KMS-11 (cell line): ENCODE results near the gene NT5E.

Experiments
- H2AFZ ChIP-seq: fragments of 200-600 bp; sonication (generic); 2 replicates; pipeline ENCODE4 v1.6.1; 2016; ENCODE audit warnings: antibody characterized with exemption, mixed run types, low read depth
- H3K27ac ChIP-seq: fragments of 200-600 bp; sonication (generic); 2 replicates; pipeline ENCODE4 v1.6.1; 2016; ENCODE audit warnings: mild to moderate bottlenecking, mixed run types
- H3K27me3 ChIP-seq: fragments of 200-600 bp; sonication (generic); 2 replicates; pipeline ENCODE4 v1.6.1; 2017; ENCODE audit warnings: mild to moderate bottlenecking, low read depth, mixed run types, moderate library complexity; ENCODE audit not compliant: insufficient read depth
- H3K36me3 ChIP-seq: fragments of 200-600 bp; sonication (generic); 2 replicates; pipeline ENCODE4 v1.6.1; 2017; ENCODE audit warnings: mild to moderate bottlenecking, mixed run types; ENCODE audit not compliant: insufficient read depth
- H3K4me1 ChIP-seq: fragments of 200-600 bp; sonication (generic); 2 replicates; pipeline ENCODE4 v1.6.1; 2016; ENCODE audit warnings: mild to moderate bottlenecking, low read depth, mixed run types; ENCODE audit not compliant: poor library complexity, severe bottlenecking
- H3K4me2 ChIP-seq: fragments of 200-600 bp; sonication (generic); 2 replicates; pipeline ENCODE4 v1.7.0; 2016; ENCODE audit warnings: mild to moderate bottlenecking, mixed run types
- H3K4me3 ChIP-seq: fragments of 200-600 bp; sonication (generic); IDR thresholded peaks from 2 replicates; pipeline ENCODE4 v1.6.1; 2017; ENCODE audit warnings: low read depth, low read length, mixed read lengths; ENCODE audit not compliant: insufficient read depth
- H3K79me2 ChIP-seq: fragments of 200-600 bp; sonication (generic); 2 replicates; pipeline ENCODE4 v1.6.1; 2016; ENCODE audit warnings: low read depth, mixed run types; ENCODE audit not compliant: insufficient read depth
- H3K9ac ChIP-seq: fragments of 200-600 bp; sonication (generic); 2 replicates; pipeline ENCODE4 v1.6.1; 2016; ENCODE audit warnings: mild to moderate bottlenecking, mixed run types
- H4K20me1 ChIP-seq: fragments of 200-600 bp; sonication (generic); 2 replicates; pipeline ENCODE4 v1.6.1; 2016; ENCODE audit warnings: mild to moderate bottlenecking, mixed run types; ENCODE audit not compliant: insufficient read depth
- CTCF ChIP-seq: fragments of 200-600 bp; sonication (generic); conservative IDR thresholded peaks from 2 replicates; pipeline ENCODE4 v1.6.1; 2017; ENCODE audit warnings: low read depth, mild to moderate bottlenecking, antibody characterized with exemption, low read length, moderate library complexity, mixed read lengths

NT5E gene

GRCh38 chr6:85429346-85429745 is 20.5 kb upstream of the NT5E start:
- H3K4me1 ChIP-seq: no peaks in the 10 kb centered on the region
- TF ChIP-seq CTCF: no peak
- H3K79me2 ChIP-seq: no peaks in the 10 kb centered on the region
- H3K36me3 ChIP-seq: no peaks in the 10 kb centered on the region
- H3K4me2 ChIP-seq: no peak overlapping the region
- H3K27me3 ChIP-seq: no peaks in the 10 kb centered on the region
- H3K9ac ChIP-seq: no peak overlapping the region
- no peak overlapping the region for H3K4me3 ChIP-seq
- no peaks in the 10 kb centered on the region for H4K20me1 ChIP-seq
- no peak overlapping the region for H3K27ac ChIP-seq
- no peak overlapping the region for H2AFZ ChIP-seq

- no peaks in the 10 kb centered on the region for H3K27me3 ChIP-seq
- H3K9ac ChIP-seq: no peak overlapping the region
- H3K36me3 ChIP-seq: no peaks in the 10 kb centered on the region
- H2AFZ ChIP-seq: no peak overlapping the region
- H3K79me2 ChIP-seq: no peaks in the 10 kb centered on the region
- H3K27ac ChIP-seq: no peak overlapping the region
- no peak for TF ChIP-seq CTCF
- no peaks in the 10 kb centered on the region for H4K20me1 ChIP-seq
- no peak overlapping the region for H3K4me3 ChIP-seq
- no peak overlapping the region for H3K4me2 ChIP-seq
- no peaks in the 10 kb centered on the region for H3K4me1 ChIP-seq
Measured at GRCh38 chr6:85431271-85431670, 18.6 kb upstream of the NT5E start.

- Histone ChIP-seq H2AFZ (no peak overlapping the region), H3K27ac (no peak overlapping the region), H3K36me3 (no peaks in the 10 kb centered on the region), H4K20me1 (no peaks in the 10 kb centered on the region), H3K27me3 (no peaks in the 10 kb centered on the region), H3K4me2 (no peak overlapping the region), H3K9ac (no peak overlapping the region), H3K4me3 (no peak overlapping the region), H3K4me1 (no peaks in the 10 kb centered on the region), H3K79me2 (no peaks in the 10 kb centered on the region)
- no peak for TF ChIP-seq CTCF
Measured at GRCh38 chr6:85432554-85432953, 17.3 kb upstream of the NT5E start.

- Histone ChIP-seq H3K36me3 (no peaks in the 10 kb centered on the region), H3K4me3 (no peak overlapping the region), H3K4me1 (no peaks in the 10 kb centered on the region), H3K79me2 (no peaks in the 10 kb centered on the region), H3K27me3 (no peaks in the 10 kb centered on the region), H4K20me1 (no peaks in the 10 kb centered on the region), H3K9ac (no peak overlapping the region), H3K27ac (no peak overlapping the region), H2AFZ (no peak overlapping the region), H3K4me2 (no peak overlapping the region)
- TF ChIP-seq CTCF: no peak
Measured at GRCh38 chr6:85435851-85436250, 14.0 kb upstream of the NT5E start.

GRCh38 chr6:85436411-85436810 is 13.5 kb upstream of the NT5E start:
- no peak overlapping the region for H3K4me3 ChIP-seq
- H4K20me1 ChIP-seq: no peaks in the 10 kb centered on the region
- H3K27me3 ChIP-seq: no peaks in the 10 kb centered on the region
- H3K36me3 ChIP-seq: no peaks in the 10 kb centered on the region
- H3K27ac ChIP-seq: no peak overlapping the region
- no peak for TF ChIP-seq CTCF
- no peak overlapping the region for H3K9ac ChIP-seq
- no peaks in the 10 kb centered on the region for H3K79me2 ChIP-seq
- no peak overlapping the region for H2AFZ ChIP-seq
- H3K4me1 ChIP-seq: no peaks in the 10 kb centered on the region
- no peak overlapping the region for H3K4me2 ChIP-seq
